Activated CD4-positive, alpha-beta memory T cell treated with anti-CD3 and anti-CD28 coated beads, Interleukin-2, amount 10 ng/mL, durations not matched to agents 7 days and 5 days (primary cell): ENCODE data around the gene SAMSN1. TPM values are rescaled to one million over a fixed set of nuclear protein-coding genes. Genes with fewer than 3 reads are reported as not detected.

Experiments
- CTCF ChIA-PET: fragments of 350-600 bp; sonication (Branson Sonifier 250); formaldehyde crosslinking; loops from one replicate; lab custom pipeline; 2021; ENCODE audit warnings: antibody characterized with exemption, inconsistent platforms; lab: Charles Lee
- POLR2A ChIA-PET: fragments of 350-600 bp; sonication (Branson Sonifier 250); formaldehyde crosslinking; loops from one replicate; lab custom pipeline; 2021; ENCODE audit warnings: antibody characterized with exemption; lab: Charles Lee
- DNase-seq: peaks from one replicate; pipeline ENCODE4 v3.0.0-alpha.2; 2020
- H3K27ac Mint-ChIP-seq: one replicate; pipeline ENCODE4 v1.8.0; 2021; ENCODE audit warnings: mild to moderate bottlenecking, mixed read lengths
- H3K27me3 Mint-ChIP-seq: one replicate; pipeline ENCODE4 v1.8.0; 2021; ENCODE audit warnings: mixed read lengths
- H3K36me3 Mint-ChIP-seq: one replicate; pipeline ENCODE4 v1.8.0; 2021; ENCODE audit warnings: low read depth, mixed read lengths
- H3K4me1 Mint-ChIP-seq: one replicate; pipeline ENCODE4 v1.8.0; 2021; ENCODE audit warnings: mixed read lengths
- H3K4me3 Mint-ChIP-seq: one replicate; pipeline ENCODE4 v1.8.0; 2021; ENCODE audit warnings: mild to moderate bottlenecking, mixed read lengths
- H3K9me3 Mint-ChIP-seq: one replicate; pipeline ENCODE4 v1.8.0; 2021; ENCODE audit warnings: mixed read lengths
- total RNA-seq, 2 experiments: library from RNA; stranded (reverse); gene quantifications; one replicate each; pipeline ENCODE4 v1.2.3, GENCODE V29; 2021

The SAMSN1 gene
- total RNA-seq, 2 experiments from 2014 or later = 87.1 to 91.0 TPM

- ChIA-PET POLR2A (interaction anchor here (0.9 to 7.5 kb wide), 8 partner anchors 8 to 194 kb away, joined by 3 to 196 read pairs (median 7); partner anchors contain the start of gene HSPA13), CTCF (interaction anchor here (1.4 to 2.2 kb wide), 4 partner anchors 8 to 196 kb away, joined by 6 to 12 read pairs (median 9); no protein-coding TSS in a partner anchor)
- Mint-ChIP-seq H3K9me3 (peaks cover 16% of the 10 kb centered on the region), H3K4me1 (peaks cover 59% of the 10 kb centered on the region), H3K4me3 (peak overlapping the region; percentile 80), H3K27me3 (no peaks in the 10 kb centered on the region), H3K36me3 (peaks cover 62% of the 10 kb centered on the region), H3K27ac (peak overlapping the region; percentile 81)
- DNase-seq = no peak
Measured at GRCh38 chr21:14541841-14542490, 4.1 kb downstream of the SAMSN1 start.

GRCh38 chr21:14538483-14538882 is 7.6 kb downstream of the SAMSN1 start:
- peak overlapping the region; percentile 6 for H3K27ac Mint-ChIP-seq
- H3K27me3 Mint-ChIP-seq = no peaks in the 10 kb centered on the region
- peaks cover 84% of the 10 kb centered on the region for H3K4me1 Mint-ChIP-seq
- ChIA-PET POLR2A (interaction anchor here (1.3 kb wide), 1 partner anchor 14 kb away, joined by 3 read pairs; no protein-coding TSS in a partner anchor), CTCF (no interaction called here)
- H3K4me3 Mint-ChIP-seq = no peak overlapping the region
- peaks cover 32% of the 10 kb centered on the region for H3K9me3 Mint-ChIP-seq
- DNase-seq = no peak
- peaks cover 82% of the 10 kb centered on the region for H3K36me3 Mint-ChIP-seq

GRCh38 chr21:14536929-14537328 is 9.2 kb downstream of the SAMSN1 start:
- DNase-seq = no peak
- ChIA-PET POLR2A (interaction anchor here (1.0 to 1.9 kb wide), 5 partner anchors 10 to 140 kb away, joined by 3 to 9 read pairs (median 5); no protein-coding TSS in a partner anchor), CTCF (no interaction called here)
- peaks cover 32% of the 10 kb centered on the region for H3K9me3 Mint-ChIP-seq
- H3K27me3 Mint-ChIP-seq = no peaks in the 10 kb centered on the region
- no peak overlapping the region for H3K27ac Mint-ChIP-seq
- peaks cover 83% of the 10 kb centered on the region for H3K36me3 Mint-ChIP-seq
- peaks cover 87% of the 10 kb centered on the region for H3K4me1 Mint-ChIP-seq
- no peak overlapping the region for H3K4me3 Mint-ChIP-seq

GRCh38 chr21:14535702-14536101 is 10.4 kb downstream of the SAMSN1 start:
- H3K36me3 Mint-ChIP-seq = peaks cover 74% of the 10 kb centered on the region
- POLR2A ChIA-PET = interaction anchor here (1.3 to 16.2 kb wide), 7 partner anchors 9 to 141 kb away, joined by 4 to 196 read pairs (median 7); partner anchors contain the start of gene SAMSN1
- H3K9me3 Mint-ChIP-seq = peaks cover 32% of the 10 kb centered on the region
- no peak overlapping the region for H3K4me3 Mint-ChIP-seq
- peaks cover 84% of the 10 kb centered on the region for H3K4me1 Mint-ChIP-seq
- no peaks in the 10 kb centered on the region for H3K27me3 Mint-ChIP-seq
- CTCF ChIA-PET = no interaction called here
- peak overlapping the region; percentile 97 for H3K27ac Mint-ChIP-seq
- DNase-seq = no peak

GRCh38 chr21:14533499-14534428 is 12.4 kb downstream of the SAMSN1 start:
- Mint-ChIP-seq H3K4me1 (peaks cover 77% of the 10 kb centered on the region), H3K4me3 (peak overlapping the region; percentile 81), H3K9me3 (peaks cover 26% of the 10 kb centered on the region), H3K36me3 (peaks cover 64% of the 10 kb centered on the region), H3K27ac (peak overlapping the region; percentile 97), H3K27me3 (no peaks in the 10 kb centered on the region)
- POLR2A ChIA-PET = interaction anchor here (0.6 to 16.2 kb wide), 21 partner anchors 8 to 229 kb away, joined by 3 to 196 read pairs (median 5); partner anchors contain the start of gene SAMSN1
- DNase-seq = no peak
- CTCF ChIA-PET = interaction anchor here (0.7 to 2.7 kb wide), 6 partner anchors 8 to 230 kb away, joined by 3 to 11 read pairs (median 4); no protein-coding TSS in a partner anchor

GRCh38 chr21:14531757-14532316 is 14.3 kb downstream of the SAMSN1 start:
- Mint-ChIP-seq H3K27me3 (no peaks in the 10 kb centered on the region), H3K4me3 (peak overlapping the region; percentile 26), H3K9me3 (peaks cover 15% of the 10 kb centered on the region), H3K4me1 (peaks cover 78% of the 10 kb centered on the region), H3K36me3 (peaks cover 48% of the 10 kb centered on the region), H3K27ac (peak overlapping the region; percentile 64)
- ChIA-PET POLR2A (interaction anchor here (1.0 to 16.2 kb wide), 5 partner anchors 9 to 205 kb away, joined by 3 to 196 read pairs (median 6); partner anchors contain the start of gene SAMSN1), CTCF (interaction anchor here (0.8 to 2.1 kb wide), 2 partner anchors 9 to 206 kb away, joined by 5 to 6 read pairs; no protein-coding TSS in a partner anchor)
- no peak for DNase-seq

GRCh38 chr21:14530592-14530991 is 15.5 kb downstream of the SAMSN1 start:
- POLR2A ChIA-PET = interaction anchor here (16.2 kb wide), 1 partner anchor 14 kb away, joined by 196 read pairs; the partner anchor contains the start of gene SAMSN1
- Mint-ChIP-seq H3K4me1 (peaks cover 77% of the 10 kb centered on the region), H3K9me3 (peaks cover 6% of the 10 kb centered on the region)

GRCh38 chr21:14528815-14529214 is 17.3 kb downstream of the SAMSN1 start:
- Mint-ChIP-seq H3K4me1 (peaks cover 72% of the 10 kb centered on the region), H3K4me3 (peak overlapping the region; percentile 6), H3K27me3 (no peaks in the 10 kb centered on the region), H3K27ac (peak overlapping the region; percentile 4), H3K9me3 (no peaks in the 10 kb centered on the region), H3K36me3 (peaks cover 38% of the 10 kb centered on the region)
- POLR2A ChIA-PET = interaction anchor here (0.8 to 16.2 kb wide), 4 partner anchors 16 to 75 kb away, joined by 3 to 196 read pairs (median 4); partner anchors contain the start of gene SAMSN1
- CTCF ChIA-PET = interaction anchor here (1.7 to 3.1 kb wide), 2 partner anchors 19 to 209 kb away, joined by 4 to 11 read pairs; no protein-coding TSS in a partner anchor
- DNase-seq = no peak

More at GRCh38 chr21:14530592-14530991, 15.5 kb downstream of the SAMSN1 start:
- Mint-ChIP-seq H3K27me3 (no peaks in the 10 kb centered on the region), H3K36me3 (peaks cover 43% of the 10 kb centered on the region), H3K27ac (peak overlapping the region; percentile 65), H3K4me3 (no peak overlapping the region)
- DNase-seq = no peak
- CTCF ChIA-PET = no interaction called here

GRCh38 chr21:14527696-14528652 is 18.1 kb downstream of the SAMSN1 start:
- peak overlapping the region; percentile 68 for H3K4me3 Mint-ChIP-seq
- peak overlapping the region; percentile 79 for H3K27ac Mint-ChIP-seq
- H3K27me3 Mint-ChIP-seq = no peaks in the 10 kb centered on the region
- H3K4me1 Mint-ChIP-seq = peaks cover 74% of the 10 kb centered on the region
- H3K36me3 Mint-ChIP-seq = peaks cover 41% of the 10 kb centered on the region
- no peaks in the 10 kb centered on the region for H3K9me3 Mint-ChIP-seq
- ChIA-PET CTCF (interaction anchor here (1.7 to 3.1 kb wide), 2 partner anchors 19 to 209 kb away, joined by 4 to 11 read pairs; no protein-coding TSS in a partner anchor), POLR2A (interaction anchor here (0.8 to 16.2 kb wide), 12 partner anchors 8 to 1203 kb away, joined by 3 to 196 read pairs (median 5); partner anchors contain the start of genes HSPA13 and SAMSN1)
- no peak for DNase-seq

- Mint-ChIP-seq H3K9me3 (no peaks in the 10 kb centered on the region), H3K27ac (peak overlapping the region; percentile 79), H3K4me3 (peak overlapping the region; percentile 68), H3K27me3 (no peaks in the 10 kb centered on the region), H3K4me1 (peaks cover 76% of the 10 kb centered on the region), H3K36me3 (peaks cover 42% of the 10 kb centered on the region)
- CTCF ChIA-PET = interaction anchor here (3.1 kb wide), 1 partner anchor 210 kb away, joined by 11 read pairs; no protein-coding TSS in a partner anchor
- no peak for DNase-seq
- POLR2A ChIA-PET = interaction anchor here (0.8 to 16.2 kb wide), 13 partner anchors 9 to 1203 kb away, joined by 3 to 196 read pairs (median 5); partner anchors contain the start of genes HSPA13 and SAMSN1
Measured at GRCh38 chr21:14526836-14527695, 19.0 kb downstream of the SAMSN1 start.
